HUDEP-2 (cell line): Measurements from ENCODE around the gene FALEC.
"Not testable (repeated sequence)": the region's sequence is repeated elsewhere in the genome, so short reads cannot be mapped to it uniquely, and the experiment has no call there.

ENCODE experiments used
- DNase-seq, 76 experiments: peaks; one replicate each; lab custom pipeline; 2025; ENCODE audit not compliant: unreplicated experiment in 76 of 76; lab: John Stamatoyannopoulos, UW

The FALEC gene

GRCh38 chr1:150557065-150557600, 41.6 kb downstream of the FALEC start:
- DNase-seq, result no peak

GRCh38 chr1:150557813-150558212, 42.3 kb downstream of the FALEC start:
- DNase-seq, result no peak

- DNase-seq, result no peak
Measured at GRCh38 chr1:150558303-150558704, 42.8 kb downstream of the FALEC start.

- DNase-seq, result no peak
Measured at GRCh38 chr1:150558761-150559655, 43.5 kb downstream of the FALEC start.

- no peak for DNase-seq
Measured at GRCh38 chr1:150559656-150560010, 44.1 kb downstream of the FALEC start.

- peak in 65 of 76 experiments; percentile 16 to 82 (median 56) for DNase-seq
Measured at GRCh38 chr1:150560011-150560438, 44.5 kb downstream of the FALEC start.

- peak in 73 of 76 experiments; percentile 38 to 95 (median 85) for DNase-seq
Measured at GRCh38 chr1:150560576-150561253, 45.2 kb downstream of the FALEC start.

- peak; percentile 41 to 95 (median 85) for DNase-seq
Measured at GRCh38 chr1:150561254-150561973, 45.9 kb downstream of the FALEC start.

- peak in 75 of 76 experiments; percentile 27 to 94 (median 87) for DNase-seq
Measured at GRCh38 chr1:150561974-150562445, 46.5 kb downstream of the FALEC start.

GRCh38 chr1:150562446-150563339, 47.1 kb downstream of the FALEC start:
- DNase-seq, result peak in 17 of 76 experiments; percentile 10 to 63 (median 30)

GRCh38 chr1:150563340-150564038, 47.9 kb downstream of the FALEC start:
- peak in 71 of 76 experiments; percentile 34 to 85 (median 72) for DNase-seq

GRCh38 chr1:150564051-150564991, 48.8 kb downstream of the FALEC start:
- peak in 1 of 76 experiments; percentile 41 for DNase-seq

- not testable (repeated sequence) for DNase-seq
Measured at GRCh38 chr1:150565240-150565991, 49.9 kb downstream of the FALEC start.

- no peak for DNase-seq
Measured at GRCh38 chr1:150566589-150567340, 51.2 kb downstream of the FALEC start.

GRCh38 chr1:150567341-150567716, 51.8 kb downstream of the FALEC start:
- DNase-seq, result peak in 4 of 76 experiments; percentile 10 to 20 (median 16)
